GM23338 (cell line): ENCODE results near the gene MAGED4B. TPM values are rescaled to one million over a fixed set of nuclear protein-coding genes. Genes with fewer than 3 reads are reported as not detected.

Experiments used
- ATAC-seq: fragments of 200-7000 bp; cut with Tn5 transposase; 3 replicates; pipeline ENCODE4 v1.9.1; 2020
- DNase-seq: peaks from one replicate; pipeline ENCODE4 v3.0.0-alpha.2; 2015; ENCODE audit warnings: low spot score
- H2AFZ ChIP-seq: fragments of 200-600 bp; sonication (generic); 2 replicates; pipeline ENCODE4 v1.8.0; 2016; ENCODE audit warnings: antibody characterized with exemption, mild to moderate bottlenecking, moderate library complexity
- H3F3A ChIP-seq: fragments of 200-600 bp; sonication (generic); replicated peaks from 2 replicates; pipeline ENCODE4 v1.8.0; 2017; ENCODE audit warnings: antibody characterized with exemption, mixed run types, low read depth
- H3K27ac ChIP-seq: fragments of 200-600 bp; sonication (generic); 2 replicates; pipeline ENCODE4 v1.6.1; 2016; ENCODE audit warnings: low read depth
- H3K27me3 ChIP-seq: fragments of 200-600 bp; sonication (generic); 2 replicates; pipeline ENCODE4 v1.8.0; 2016; ENCODE audit warnings: mild to moderate bottlenecking, mixed run types, moderate library complexity; ENCODE audit not compliant: insufficient read depth
- H3K36me3 ChIP-seq: fragments of 200-600 bp; sonication (generic); 2 replicates; pipeline ENCODE4 v1.8.0; 2016; ENCODE audit warnings: mild to moderate bottlenecking; ENCODE audit not compliant: insufficient read depth
- H3K4me1 ChIP-seq: fragments of 200-600 bp; sonication (generic); 2 replicates; pipeline ENCODE4 v1.8.0; 2016; ENCODE audit warnings: mild to moderate bottlenecking, moderate library complexity; ENCODE audit not compliant: insufficient read depth
- H3K4me2 ChIP-seq: fragments of 200-600 bp; sonication (generic); 2 replicates; pipeline ENCODE4 v1.7.1; 2017; ENCODE audit warnings: mixed run types
- H3K4me3 ChIP-seq: fragments of 200-600 bp; sonication (generic); 2 replicates; pipeline ENCODE4 v1.6.1; 2016; ENCODE audit warnings: mixed run types
- H3K79me2 ChIP-seq: fragments of 200-600 bp; sonication (generic); replicated peaks from 2 replicates; pipeline ENCODE4 v1.8.0; 2017; ENCODE audit warnings: mild to moderate bottlenecking; ENCODE audit not compliant: insufficient read depth
- H3K9me2 ChIP-seq: fragments of 200-600 bp; sonication (generic); 2 replicates; pipeline ENCODE4 v1.8.0; 2017; ENCODE audit not compliant: insufficient read depth
- H4K20me1 ChIP-seq: fragments of 200-600 bp; sonication (generic); replicated peaks from 2 replicates; pipeline ENCODE4 v1.8.0; 2017; ENCODE audit warnings: mild to moderate bottlenecking; ENCODE audit not compliant: insufficient read depth
- H3K27ac Mint-ChIP-seq: 2 replicates; pipeline ENCODE4 v1.8.0; 2020; ENCODE audit warnings: inconsistent platforms, mild to moderate bottlenecking, moderate library complexity, mixed read lengths
- H3K27me3 Mint-ChIP-seq: 3 replicates; pipeline ENCODE4 v1.8.0; 2022; ENCODE audit warnings: low read depth, mild to moderate bottlenecking, moderate library complexity, mixed read lengths, inconsistent platforms; ENCODE audit not compliant: insufficient read depth, poor library complexity
- H3K36me3 Mint-ChIP-seq: 3 replicates; pipeline ENCODE4 v1.8.0; 2021; ENCODE audit warnings: low read depth, mild to moderate bottlenecking, inconsistent platforms, moderate library complexity, mixed read lengths
- H3K4me1 Mint-ChIP-seq: 3 replicates; pipeline ENCODE4 v1.8.0; 2020; ENCODE audit warnings: mild to moderate bottlenecking, inconsistent platforms, mixed read lengths
- H3K4me3 Mint-ChIP-seq: 3 replicates; pipeline ENCODE4 v1.8.0; 2021; ENCODE audit warnings: moderate library complexity, mild to moderate bottlenecking, inconsistent platforms, mixed read lengths
- H3K9me3 Mint-ChIP-seq: 3 replicates; pipeline ENCODE4 v1.8.0; 2020; ENCODE audit warnings: moderate library complexity, mild to moderate bottlenecking, inconsistent platforms, mixed read lengths
- CREB1 ChIP-seq: fragments of 250-450 bp; sonication (Bioruptor Pico); IDR thresholded peaks from 2 replicates; pipeline ENCODE4 v1.5.0; 2020; ENCODE audit warnings: low read depth, mild to moderate bottlenecking, moderate library complexity
- CTCF ChIP-seq, 2 experiments: fragments of 200-600 bp in 1 of 2; sonication (generic) in 1 of 2; conservative IDR thresholded peaks; 2 replicates each; pipeline versions ENCODE4 v1.5.1 to v1.6.1; 2016 to 2017; ENCODE audit warnings: antibody characterized with exemption in 2 of 2, low read depth in 2 of 2, mild to moderate bottlenecking in 2 of 2, moderate library complexity in 1 of 2
- ETS1 ChIP-seq: IDR thresholded peaks from 2 replicates; pipeline ENCODE4 v1.6.1; 2016; ENCODE audit warnings: antibody characterized with exemption
- EZH2 ChIP-seq: fragments of 200-600 bp; sonication (generic); IDR thresholded peaks from one replicate; pipeline ENCODE4 v1.8.0; 2017; ENCODE audit warnings: antibody characterized with exemption, mild to moderate bottlenecking, low read depth; ENCODE audit not compliant: unreplicated experiment
- EZH2phosphoT487 ChIP-seq: fragments of 200-600 bp; sonication (generic); IDR thresholded peaks from one replicate; pipeline ENCODE4 v1.8.1; 2018; ENCODE audit warnings: antibody characterized with exemption; ENCODE audit not compliant: unreplicated experiment
- JUNB ChIP-seq: IDR thresholded peaks from one replicate; pipeline ENCODE4 v1.6.1; 2016; ENCODE audit warnings: antibody characterized with exemption; ENCODE audit not compliant: unreplicated experiment
- NANOG ChIP-seq: IDR thresholded peaks from 2 replicates; pipeline ENCODE4 v1.6.1; 2016; ENCODE audit warnings: antibody characterized with exemption, borderline replicate concordance
- POLR2AphosphoS5 ChIP-seq: IDR thresholded peaks from 2 replicates; pipeline ENCODE4 v1.6.1; 2016; ENCODE audit warnings: antibody characterized with exemption, low read depth
- REST ChIP-seq: IDR thresholded peaks from one replicate; pipeline ENCODE4 v1.6.1; 2018; ENCODE audit warnings: antibody characterized with exemption; ENCODE audit not compliant: unreplicated experiment
- STAT1 ChIP-seq: IDR thresholded peaks from one replicate; pipeline ENCODE4 v1.6.1; 2016; ENCODE audit warnings: antibody characterized with exemption; ENCODE audit not compliant: unreplicated experiment
- ZNF114 ChIP-seq: fragments of 250-450 bp; sonication (Bioruptor Pico); IDR thresholded peaks from 2 replicates; pipeline ENCODE4 v1.5.0; 2020; ENCODE audit warnings: mild to moderate bottlenecking, moderate library complexity
- ZNF331 ChIP-seq: fragments of 250-450 bp; sonication (Bioruptor Pico); IDR thresholded peaks from 2 replicates; pipeline ENCODE4 v1.5.0; 2020; ENCODE audit warnings: low read depth, mild to moderate bottlenecking, moderate library complexity
- polyA plus RNA-seq: library from polyadenylated mRNA; unstranded; fragments of >200 nt; fragmentation: Nextera tagmentation; extraction: Ambion mirVana; gene quantifications from 2 replicates; pipeline ENCODE4 v1.2.1, GENCODE V29; 2016
- total RNA-seq: library from RNA; depleted of rRNA; stranded (reverse); fragments of >200 nt; shearing (Covaris generic); gene quantifications from 2 replicates; pipeline ENCODE4 v1.2.3, GENCODE V29; 2014
- TF ChIP-seq, protein P1 (sequence below): fragments of 250-450 bp; sonication (Bioruptor Pico); IDR thresholded peaks from 2 replicates; pipeline ENCODE4 v1.5.0; 2020; ENCODE audit warnings: mild to moderate bottlenecking, moderate library complexity

The MAGED4B gene
- total and polyA plus RNA-seq, 2 experiments from 2014 or later = 63.8 to 145 TPM

DNA sequence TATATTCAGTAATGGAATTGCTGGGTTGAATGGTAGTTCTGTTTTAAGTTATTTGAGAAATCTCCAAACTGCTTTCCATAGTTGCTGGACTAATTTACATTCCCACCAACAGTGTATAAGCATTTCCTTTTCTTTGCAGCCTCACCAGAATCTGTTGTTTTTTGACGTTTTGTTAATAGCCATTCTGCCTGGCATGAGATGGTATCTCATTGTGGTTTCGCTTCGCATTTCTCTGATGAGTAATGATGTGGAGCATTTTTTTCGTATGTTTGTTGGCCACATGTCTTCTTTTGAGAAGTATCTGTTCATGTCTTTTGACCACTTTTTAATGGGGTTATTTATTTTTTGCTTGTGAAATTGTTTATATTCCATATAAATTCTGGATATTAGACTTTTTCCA is 13.6 kb upstream of the MAGED4B start:
- H3F3A ChIP-seq = no peaks in the 10 kb centered on the region
- Mint-ChIP-seq H3K27me3 (no peaks in the 10 kb centered on the region), H3K27ac (no peak overlapping the region), H3K4me1 (no peaks in the 10 kb centered on the region), H3K9me3 (peaks cover 5% of the 10 kb centered on the region; the same call in 1 of the 3 replicates), H3K36me3 (no peaks in the 10 kb centered on the region), H3K4me3 (no peak overlapping the region)
- H4K20me1 ChIP-seq = no peaks in the 10 kb centered on the region
- H2AFZ ChIP-seq = no peak overlapping the region
- no peak for DNase-seq
- ATAC-seq = no peak
- H3K4me1 ChIP-seq = no peaks in the 10 kb centered on the region
- H3K4me3 ChIP-seq = no peak overlapping the region
- no peaks in the 10 kb centered on the region for H3K36me3 ChIP-seq
- H3K27me3 ChIP-seq = no peaks in the 10 kb centered on the region
- H3K79me2 ChIP-seq = no peaks in the 10 kb centered on the region
- TF ChIP-seq EZH2phosphoT487 (no peak), CREB1 (CRISPR knock-in tag) (no peak), REST (no peak), STAT1 (no peak), EZH2 (no peak), NANOG (no peak), ZNF331 (CRISPR knock-in tag) (no peak), POLR2AphosphoS5 (no peak), JUNB (no peak), ZNF114 (CRISPR knock-in tag) (no peak), ETS1 (no peak), CTCF (conservative IDR thresholded peaks at IDR 0.05; ENCODE audit: low read depth in 2 of 2) (no peak)
- TF ChIP-seq, protein P1, sequence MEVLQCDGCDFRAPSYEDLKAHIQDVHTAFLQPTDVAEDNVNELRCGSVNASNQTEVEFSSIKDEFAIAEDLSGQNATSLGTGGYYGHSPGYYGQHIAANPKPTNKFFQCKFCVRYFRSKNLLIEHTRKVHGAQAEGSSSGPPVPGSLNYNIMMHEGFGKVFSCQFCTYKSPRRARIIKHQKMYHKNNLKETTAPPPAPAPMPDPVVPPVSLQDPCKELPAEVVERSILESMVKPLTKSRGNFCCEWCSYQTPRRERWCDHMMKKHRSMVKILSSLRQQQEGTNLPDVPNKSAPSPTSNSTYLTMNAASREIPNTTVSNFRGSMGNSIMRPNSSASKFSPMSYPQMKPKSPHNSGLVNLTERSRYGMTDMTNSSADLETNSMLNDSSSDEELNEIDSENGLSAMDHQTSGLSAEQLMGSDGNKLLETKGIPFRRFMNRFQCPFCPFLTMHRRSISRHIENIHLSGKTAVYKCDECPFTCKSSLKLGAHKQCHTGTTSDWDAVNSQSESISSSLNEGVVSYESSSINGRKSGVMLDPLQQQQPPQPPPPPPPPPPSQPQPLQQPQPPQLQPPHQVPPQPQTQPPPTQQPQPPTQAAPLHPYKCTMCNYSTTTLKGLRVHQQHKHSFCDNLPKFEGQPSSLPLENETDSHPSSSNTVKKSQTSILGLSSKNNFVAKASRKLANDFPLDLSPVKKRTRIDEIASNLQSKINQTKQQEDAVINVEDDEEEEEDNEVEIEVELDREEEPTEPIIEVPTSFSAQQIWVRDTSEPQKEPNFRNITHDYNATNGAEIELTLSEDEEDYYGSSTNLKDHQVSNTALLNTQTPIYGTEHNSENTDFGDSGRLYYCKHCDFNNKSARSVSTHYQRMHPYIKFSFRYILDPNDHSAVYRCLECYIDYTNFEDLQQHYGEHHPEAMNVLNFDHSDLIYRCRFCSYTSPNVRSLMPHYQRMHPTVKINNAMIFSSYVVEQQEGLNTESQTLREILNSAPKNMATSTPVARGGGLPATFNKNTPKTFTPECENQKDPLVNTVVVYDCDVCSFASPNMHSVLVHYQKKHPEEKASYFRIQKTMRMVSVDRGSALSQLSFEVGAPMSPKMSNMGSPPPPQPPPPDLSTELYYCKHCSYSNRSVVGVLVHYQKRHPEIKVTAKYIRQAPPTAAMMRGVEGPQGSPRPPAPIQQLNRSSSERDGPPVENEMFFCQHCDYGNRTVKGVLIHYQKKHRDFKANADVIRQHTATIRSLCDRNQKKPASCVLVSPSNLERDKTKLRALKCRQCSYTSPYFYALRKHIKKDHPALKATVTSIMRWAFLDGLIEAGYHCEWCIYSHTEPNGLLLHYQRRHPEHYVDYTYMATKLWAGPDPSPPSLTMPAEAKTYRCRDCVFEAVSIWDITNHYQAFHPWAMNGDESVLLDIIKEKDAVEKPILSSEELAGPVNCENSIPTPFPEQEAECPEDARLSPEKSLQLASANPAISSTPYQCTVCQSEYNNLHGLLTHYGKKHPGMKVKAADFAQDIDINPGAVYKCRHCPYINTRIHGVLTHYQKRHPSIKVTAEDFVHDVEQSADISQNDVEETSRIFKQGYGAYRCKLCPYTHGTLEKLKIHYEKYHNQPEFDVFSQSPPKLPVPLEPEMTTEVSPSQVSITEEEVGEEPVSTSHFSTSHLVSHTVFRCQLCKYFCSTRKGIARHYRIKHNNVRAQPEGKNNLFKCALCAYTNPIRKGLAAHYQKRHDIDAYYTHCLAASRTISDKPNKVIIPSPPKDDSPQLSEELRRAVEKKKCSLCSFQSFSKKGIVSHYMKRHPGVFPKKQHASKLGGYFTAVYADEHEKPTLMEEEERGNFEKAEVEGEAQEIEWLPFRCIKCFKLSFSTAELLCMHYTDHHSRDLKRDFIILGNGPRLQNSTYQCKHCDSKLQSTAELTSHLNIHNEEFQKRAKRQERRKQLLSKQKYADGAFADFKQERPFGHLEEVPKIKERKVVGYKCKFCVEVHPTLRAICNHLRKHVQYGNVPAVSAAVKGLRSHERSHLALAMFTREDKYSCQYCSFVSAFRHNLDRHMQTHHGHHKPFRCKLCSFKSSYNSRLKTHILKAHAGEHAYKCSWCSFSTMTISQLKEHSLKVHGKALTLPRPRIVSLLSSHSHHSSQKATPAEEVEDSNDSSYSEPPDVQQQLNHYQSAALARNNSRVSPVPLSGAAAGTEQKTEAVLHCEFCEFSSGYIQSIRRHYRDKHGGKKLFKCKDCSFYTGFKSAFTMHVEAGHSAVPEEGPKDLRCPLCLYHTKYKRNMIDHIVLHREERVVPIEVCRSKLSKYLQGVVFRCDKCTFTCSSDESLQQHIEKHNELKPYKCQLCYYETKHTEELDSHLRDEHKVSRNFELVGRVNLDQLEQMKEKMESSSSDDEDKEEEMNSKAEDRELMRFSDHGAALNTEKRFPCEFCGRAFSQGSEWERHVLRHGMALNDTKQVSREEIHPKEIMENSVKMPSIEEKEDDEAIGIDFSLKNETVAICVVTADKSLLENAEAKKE = no peak
- H3K27ac ChIP-seq = no peak overlapping the region
- H3K9me2 ChIP-seq = no peaks in the 10 kb centered on the region
- H3K4me2 ChIP-seq = no peak overlapping the region
